Psoas muscle (tissue), 8 donors: ENCODE measurements around the gene UCN. TPM values are rescaled to one million over a fixed set of nuclear protein-coding genes. Genes with fewer than 3 reads are reported as not detected.

Experiments
- ATAC-seq, 4 donors: fragments of 200-7000 bp; cut with Tn5 transposase; one replicate each; pipeline ENCODE4 v1.9.1; 2020; ENCODE audit warnings: moderate library complexity in 3 of 4, mild to moderate bottlenecking in 2 of 4
- DNase-seq, 2 donors: peaks; one replicate each; pipeline ENCODE4 v3.0.0-alpha.2; 2020
- H3K27ac ChIP-seq: fragments of 200-600 bp; one replicate; pipeline ENCODE4 v1.8.0; 2022
- H3K27me3 ChIP-seq, 3 donors: fragments of 200-600 bp in 1 of 3; one replicate each; pipeline versions ENCODE4 v1.6.1 to v1.8.0; 2013 to 2022; ENCODE audit warnings: low read length in 2 of 3, mild to moderate bottlenecking in 2 of 3, moderate library complexity in 1 of 3; ENCODE audit not compliant: insufficient read depth in 3 of 3
- H3K36me3 ChIP-seq, 2 donors: fragments of 200-600 bp in 1 of 2; one replicate each; pipeline versions ENCODE4 v1.6.1 to v1.8.0; 2013 to 2022; ENCODE audit warnings: low read depth in 1 of 2, mild to moderate bottlenecking in 1 of 2, moderate library complexity in 1 of 2; ENCODE audit not compliant: insufficient read depth in 1 of 2
- H3K4me1 ChIP-seq: fragments of 200-600 bp; one replicate; pipeline ENCODE4 v1.8.0; 2022
- H3K4me3 ChIP-seq: fragments of 200-600 bp; one replicate; pipeline ENCODE4 v1.8.0; 2022; ENCODE audit warnings: mild to moderate bottlenecking
- H3K9me3 ChIP-seq: fragments of 200-600 bp; one replicate; pipeline ENCODE4 v1.8.0; 2022
- whole genome bisulfite sequencing, 3 donors: extraction: QIAGEN DNeasy Blood & Tissue Kit; methylation state at CpG; one replicate each; pipeline versions ENCODE4 v1.1.6 to v1.1.7; 2013; 5-methylcytosine and 5-hydroxymethylcytosine counted together
- intact Hi-C, 2 donors: fragments of 100-400 bp; cut with DNase I; formaldehyde crosslinking; loops; one replicate each; pipeline versions ENCODE4 v1.11.0 to v1.14.2; 2022
- polyA plus RNA-seq, 3 donors: library from polyadenylated mRNA; stranded (reverse); fragments of 200-250 nt; gene quantifications; one replicate each; pipeline ENCODE4 v1.2.3, GENCODE V29; 2013
- total RNA-seq, 4 donors: library from RNA; stranded (reverse); fragmentation: NEBNext Ultra II Directional in 2 of 4; extraction: Animal tissue kit (Norgen Biotek cat#: 25700) in 2 of 4; gene quantifications; one replicate each; pipeline versions ENCODE4 v1.2.1 to v1.2.4, GENCODE V29; 2021 to 2023
- TF ChIP-seq, protein P1 (sequence below): fragments of 200-600 bp; IDR thresholded peaks from one replicate; pipeline ENCODE4 v1.8.0; 2022; ENCODE audit warnings: antibody characterized with exemption
- donor health status: healthy with polysubstance abuse.
- donor health status: DM: no; HTN: no; CAD: no; lungs with moderate emphysema.
- donor health status: Bipolar disorder and iron deficiency.
- donor health status: healthy.
- donor health status: DM: yes; HTN: yes; CAD: no.
- donor health status: DM: no; HTN: no; CAD: no.
- donor health status: DM: no; HTN: no; CAD: no.
- donor health status: DM: yes; HTN: yes; CAD: no.

The UCN gene
- total and polyA plus RNA-seq, 7 donors, result 0.26 to 3.6 (median 0.45) TPM; not detected in 3

DNA sequence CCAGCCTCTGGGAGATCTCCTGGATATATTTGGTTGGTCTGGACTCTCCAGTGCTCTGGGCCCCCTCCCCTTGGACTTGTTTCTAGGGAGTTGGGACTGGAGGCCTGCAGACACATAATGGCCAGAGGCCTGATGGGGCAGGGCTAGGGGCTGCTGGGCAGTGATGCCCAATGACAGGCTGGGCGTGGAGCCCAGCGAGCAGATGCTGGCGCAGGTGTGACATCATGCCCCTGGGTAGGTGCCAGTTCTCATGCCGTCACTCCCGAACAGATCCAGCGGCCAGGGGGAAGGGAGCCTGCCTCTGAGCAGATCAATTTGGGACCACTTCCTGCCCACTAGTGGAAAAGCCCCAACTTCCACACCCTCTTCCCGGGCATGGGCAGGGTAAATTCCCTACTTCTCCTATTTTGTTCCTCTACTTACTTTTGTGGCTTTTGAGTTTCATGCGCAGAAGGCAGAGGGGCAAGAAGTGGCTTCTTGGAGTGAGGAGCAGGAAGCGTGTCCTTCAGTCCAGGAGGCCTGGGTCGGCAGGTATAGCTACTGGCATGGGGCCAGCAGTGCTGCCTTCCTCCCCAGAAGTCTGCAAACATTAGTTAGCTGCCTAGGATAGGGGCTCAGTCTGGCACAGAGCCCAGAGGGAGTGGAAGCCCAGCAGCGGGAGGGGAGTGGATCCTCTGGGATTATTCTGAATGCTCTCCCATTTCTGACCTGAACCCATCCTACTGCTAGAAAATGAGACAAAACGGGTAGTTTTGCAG, 8.6 kb upstream of the UCN start:
- Histone ChIP-seq H3K4me3 (no peak overlapping the region), H3K4me1 (peaks cover 46% of the 10 kb centered on the region), H3K9me3 (no peaks in the 10 kb centered on the region), H3K27me3 (no peaks in the 10 kb centered on the region), H3K36me3 (no peaks in the 10 kb centered on the region), H3K27ac (peak overlapping the region; percentile 65)
- TF ChIP-seq, protein P1, sequence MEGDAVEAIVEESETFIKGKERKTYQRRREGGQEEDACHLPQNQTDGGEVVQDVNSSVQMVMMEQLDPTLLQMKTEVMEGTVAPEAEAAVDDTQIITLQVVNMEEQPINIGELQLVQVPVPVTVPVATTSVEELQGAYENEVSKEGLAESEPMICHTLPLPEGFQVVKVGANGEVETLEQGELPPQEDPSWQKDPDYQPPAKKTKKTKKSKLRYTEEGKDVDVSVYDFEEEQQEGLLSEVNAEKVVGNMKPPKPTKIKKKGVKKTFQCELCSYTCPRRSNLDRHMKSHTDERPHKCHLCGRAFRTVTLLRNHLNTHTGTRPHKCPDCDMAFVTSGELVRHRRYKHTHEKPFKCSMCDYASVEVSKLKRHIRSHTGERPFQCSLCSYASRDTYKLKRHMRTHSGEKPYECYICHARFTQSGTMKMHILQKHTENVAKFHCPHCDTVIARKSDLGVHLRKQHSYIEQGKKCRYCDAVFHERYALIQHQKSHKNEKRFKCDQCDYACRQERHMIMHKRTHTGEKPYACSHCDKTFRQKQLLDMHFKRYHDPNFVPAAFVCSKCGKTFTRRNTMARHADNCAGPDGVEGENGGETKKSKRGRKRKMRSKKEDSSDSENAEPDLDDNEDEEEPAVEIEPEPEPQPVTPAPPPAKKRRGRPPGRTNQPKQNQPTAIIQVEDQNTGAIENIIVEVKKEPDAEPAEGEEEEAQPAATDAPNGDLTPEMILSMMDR, result no peak
- ATAC-seq (peak; percentile 34 to 52 (median 44)), DNase-seq (peak; percentile 80 to 91)
- intact Hi-C loops, result no loop called here
- 41 to 52% (median 45%) methylated on average over 8 to 12 of the region's 12 CpGs for WGBS, 3 donors

DNA sequence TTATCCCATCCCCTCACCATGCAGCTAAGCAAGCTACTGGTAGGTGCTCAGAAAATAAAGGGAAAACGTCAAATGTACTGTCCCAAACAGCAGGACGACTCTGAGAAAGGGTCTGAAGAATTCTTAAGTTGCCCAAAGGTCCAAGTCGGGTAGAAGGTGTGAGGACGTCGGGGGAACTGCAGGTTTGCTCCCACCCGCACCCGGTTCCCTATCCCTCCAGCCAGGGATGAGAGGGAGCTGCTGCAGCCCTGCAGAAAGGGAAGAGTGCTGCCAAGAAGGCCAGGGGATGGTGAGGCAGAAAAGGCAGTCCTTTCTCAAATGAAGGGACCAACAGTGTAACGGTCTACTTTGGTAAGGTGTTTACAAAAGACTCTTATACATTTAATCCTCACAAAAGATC, 6.9 kb upstream of the UCN start:
- Histone ChIP-seq H3K27me3 (no peaks in the 10 kb centered on the region), H3K9me3 (no peaks in the 10 kb centered on the region), H3K27ac (peak overlapping the region; percentile 49), H3K4me3 (no peak overlapping the region), H3K4me1 (peaks cover 29% of the 10 kb centered on the region), H3K36me3 (no peaks in the 10 kb centered on the region)
- TF ChIP-seq, protein P1, result no peak
- WGBS, 3 donors, result 65 to 82% (median 67%) methylated on average over 8 of the region's 8 CpGs
- ATAC-seq, result peak in 2 of 4 donors; percentile 1 to 2
- intact Hi-C loops, result no loop called here
- DNase-seq, result no peak

DNA sequence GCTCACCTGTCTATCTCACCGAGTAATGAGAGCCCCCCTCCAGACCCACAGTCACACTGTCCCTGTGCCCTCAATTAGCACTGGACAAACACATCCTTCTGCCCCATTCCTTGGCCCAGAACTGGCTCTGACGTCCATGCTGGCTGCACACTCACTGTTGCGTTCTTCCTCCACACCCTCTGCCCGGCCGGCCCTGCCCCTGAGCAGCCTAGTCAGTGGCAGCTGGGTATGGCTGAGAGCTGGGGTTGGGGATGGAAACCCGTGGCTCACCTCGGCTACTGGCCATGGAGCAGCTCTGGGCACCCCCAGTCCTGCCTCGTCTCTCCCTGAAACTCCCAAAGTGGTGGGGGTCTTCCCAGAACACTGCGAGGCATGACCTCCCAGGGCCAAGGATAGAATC, 6.5 kb upstream of the UCN start:
- DNase-seq, result peak; percentile 65 to 84

DNA sequence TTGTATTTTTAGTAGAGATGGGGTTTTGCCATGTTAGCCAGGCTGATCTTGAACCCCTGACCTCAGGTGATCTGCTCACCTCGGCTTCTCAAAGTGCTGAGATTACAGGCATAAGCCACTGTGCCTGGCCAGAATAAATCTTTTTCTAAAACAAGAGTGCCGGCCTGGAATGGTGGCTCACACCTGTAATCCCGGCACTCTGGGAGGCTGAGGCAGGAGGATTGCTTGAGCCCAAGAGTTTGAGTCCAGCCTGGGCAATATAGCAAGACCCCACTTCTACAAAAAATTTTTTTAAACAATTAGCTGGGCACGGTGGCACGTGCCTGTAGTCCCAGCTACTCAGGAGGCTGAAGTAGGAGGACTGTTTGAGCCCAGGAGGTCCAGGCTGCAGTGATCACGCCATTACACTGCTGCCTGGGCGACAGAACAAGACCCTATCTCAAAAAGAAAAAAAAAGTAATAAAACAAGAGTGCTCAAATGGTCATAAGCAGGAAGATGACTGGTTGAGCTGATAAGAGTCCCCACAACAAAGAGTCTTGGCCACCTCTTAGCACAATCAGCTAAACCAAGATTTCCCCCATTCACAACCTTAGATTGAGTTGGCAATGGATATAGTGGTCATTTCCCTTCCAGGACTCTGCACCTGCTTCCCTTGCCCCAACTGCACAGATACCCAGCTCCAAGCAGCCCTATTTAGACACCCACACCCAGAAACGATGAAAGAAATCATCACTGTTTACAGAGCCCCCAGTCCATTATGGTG, 5.8 kb upstream of the UCN start:
- H3K9me3 ChIP-seq, result no peaks in the 10 kb centered on the region
- DNase-seq (no peak), ATAC-seq (peak in 1 of 4 donors; percentile 0)
- WGBS, 3 donors, result 79 to 88% (median 82%) methylated on average over 8 of the region's 8 CpGs
- intact Hi-C loops, result no loop called here
- H3K4me3 ChIP-seq, result no peak overlapping the region
- no peaks in the 10 kb centered on the region for H3K27me3 ChIP-seq
- peaks cover 0 to 9% of the 10 kb centered on the region in 2 donors for H3K36me3 ChIP-seq
- H3K4me1 ChIP-seq, result peaks cover 19% of the 10 kb centered on the region
- H3K27ac ChIP-seq, result no peak overlapping the region
- TF ChIP-seq, protein P1, result no peak

More for the DNA sequence above, 6.5 kb upstream of the UCN start:
- peaks cover 0 to 3% of the 10 kb centered on the region in 2 donors for H3K36me3 ChIP-seq
- peak; percentile 40 to 62 (median 47) for ATAC-seq
- H3K9me3 ChIP-seq, result no peaks in the 10 kb centered on the region
- no peaks in the 10 kb centered on the region for H3K27me3 ChIP-seq
- H3K4me1 ChIP-seq, result peaks cover 25% of the 10 kb centered on the region
- no peak overlapping the region for H3K4me3 ChIP-seq
- TF ChIP-seq, protein P1, result no peak
- intact Hi-C loops, result no loop called here
- WGBS, 3 donors, result 54 to 69% (median 57%) methylated on average over 9 of the region's 9 CpGs
- H3K27ac ChIP-seq, result no peak overlapping the region
